ENCODE data around the gene TEAD2. TPM values are rescaled to one million over a fixed set of nuclear protein-coding genes. Genes with fewer than 3 reads are reported as not detected.

The TEAD2 gene
- total RNA-seq, 1 donor from 2014 or later: 58.2 TPM

GRCh38 chr19:49371184-49371583 lies 9.0 kb upstream of the TEAD2 start:
- Histone ChIP-seq H3K4me3 (ENCODE audit: insufficient read depth, low read depth, low read length) (no peak overlapping the region), H3K9ac (ENCODE audit: low read length) (no peak overlapping the region), H4K20me1 (ENCODE audit: insufficient read depth, low read length) (no peaks in the 10 kb centered on the region), H3K27me3 (ENCODE audit: insufficient read depth, low read length) (peaks cover 5% of the 10 kb centered on the region), H3K4me2 (ENCODE audit: low read length) (no peak overlapping the region), H3K79me2 (ENCODE audit: insufficient read depth, low read length) (no peaks in the 10 kb centered on the region), H2AFZ (ENCODE audit: low read depth, low read length) (no peak overlapping the region), H3K36me3 (ENCODE audit: insufficient read depth, low read length) (no peaks in the 10 kb centered on the region), H3K9me3 (ENCODE audit: insufficient read depth, low read depth, low read length) (peaks cover 9% of the 10 kb centered on the region), H3K4me1 (ENCODE audit: insufficient read depth, low read length) (no peaks in the 10 kb centered on the region), H3K27ac (ENCODE audit: low read depth, low read length) (no peak overlapping the region)
- no peak for FAIRE-seq
- Mint-ChIP-seq H3K27ac (ENCODE audit: unreplicated experiment) (no peak overlapping the region), H3K4me1 (ENCODE audit: low read depth, unreplicated experiment) (no peaks in the 10 kb centered on the region), H3K4me3 (ENCODE audit: unreplicated experiment) (no peak overlapping the region), H3K27me3 (ENCODE audit: low read depth, unreplicated experiment) (peaks cover 10% of the 10 kb centered on the region), H3K9me3 (ENCODE audit: unreplicated experiment) (peaks cover 22% of the 10 kb centered on the region), H3K36me3 (ENCODE audit: low read depth, unreplicated experiment) (peaks cover 2% of the 10 kb centered on the region)
- DNase-seq (ENCODE audit: low read depth): no peak
- no peak for TF ChIP-seq CTCF (IDR thresholded peaks at IDR 0.05; ENCODE audit: insufficient read depth, low read depth, low read length)
- TF ChIP-seq EZH2 (IDR thresholded peaks at IDR 0.05; ENCODE audit: insufficient read depth, low read length): no peak

- Histone ChIP-seq H3K36me3 (ENCODE audit: insufficient read depth, low read length) (no peaks in the 10 kb centered on the region), H3K9me3 (ENCODE audit: insufficient read depth, low read depth, low read length) (peaks cover 9% of the 10 kb centered on the region), H3K27me3 (ENCODE audit: insufficient read depth, low read length) (peaks cover 5% of the 10 kb centered on the region), H3K27ac (ENCODE audit: low read depth, low read length) (no peak overlapping the region), H3K4me2 (ENCODE audit: low read length) (no peak overlapping the region), H3K9ac (ENCODE audit: low read length) (no peak overlapping the region), H3K4me1 (ENCODE audit: insufficient read depth, low read length) (no peaks in the 10 kb centered on the region), H3K79me2 (ENCODE audit: insufficient read depth, low read length) (no peaks in the 10 kb centered on the region), H2AFZ (ENCODE audit: low read depth, low read length) (no peak overlapping the region), H3K4me3 (ENCODE audit: insufficient read depth, low read depth, low read length) (no peak overlapping the region), H4K20me1 (ENCODE audit: insufficient read depth, low read length) (no peaks in the 10 kb centered on the region)
- Mint-ChIP-seq H3K36me3 (ENCODE audit: low read depth, unreplicated experiment) (peaks cover 2% of the 10 kb centered on the region), H3K9me3 (ENCODE audit: unreplicated experiment) (peaks cover 20% of the 10 kb centered on the region), H3K27me3 (ENCODE audit: low read depth, unreplicated experiment) (peaks cover 4% of the 10 kb centered on the region), H3K27ac (ENCODE audit: unreplicated experiment) (no peak overlapping the region), H3K4me1 (ENCODE audit: low read depth, unreplicated experiment) (no peaks in the 10 kb centered on the region), H3K4me3 (ENCODE audit: unreplicated experiment) (no peak overlapping the region)
- no peak for DNase-seq (ENCODE audit: low read depth)
- TF ChIP-seq EZH2 (IDR thresholded peaks at IDR 0.05; ENCODE audit: insufficient read depth, low read length) (no peak), CTCF (IDR thresholded peaks at IDR 0.05; ENCODE audit: insufficient read depth, low read depth, low read length) (no peak)
- no peak for FAIRE-seq
Observed at GRCh38 chr19:49368711-49369358, 6.6 kb upstream of the TEAD2 start.

- Mint-ChIP-seq H3K27ac (ENCODE audit: unreplicated experiment) (no peak overlapping the region), H3K4me1 (ENCODE audit: low read depth, unreplicated experiment) (no peaks in the 10 kb centered on the region), H3K4me3 (ENCODE audit: unreplicated experiment) (no peak overlapping the region), H3K27me3 (ENCODE audit: low read depth, unreplicated experiment) (peaks cover 2% of the 10 kb centered on the region), H3K36me3 (ENCODE audit: low read depth, unreplicated experiment) (peaks cover 2% of the 10 kb centered on the region), H3K9me3 (ENCODE audit: unreplicated experiment) (peaks cover 20% of the 10 kb centered on the region)
- DNase-seq (ENCODE audit: low read depth) (no peak), FAIRE-seq (no peak)
- TF ChIP-seq CTCF (IDR thresholded peaks at IDR 0.05; ENCODE audit: insufficient read depth, low read depth, low read length): no peak
- Histone ChIP-seq H4K20me1 (ENCODE audit: insufficient read depth, low read length) (no peaks in the 10 kb centered on the region), H3K4me1 (ENCODE audit: insufficient read depth, low read length) (peaks cover 8% of the 10 kb centered on the region), H3K27ac (ENCODE audit: low read depth, low read length) (no peak overlapping the region), H2AFZ (ENCODE audit: low read depth, low read length) (no peak overlapping the region), H3K36me3 (ENCODE audit: insufficient read depth, low read length) (no peaks in the 10 kb centered on the region), H3K79me2 (ENCODE audit: insufficient read depth, low read length) (peaks cover 14% of the 10 kb centered on the region), H3K9me3 (ENCODE audit: insufficient read depth, low read depth, low read length) (peaks cover 9% of the 10 kb centered on the region), H3K27me3 (ENCODE audit: insufficient read depth, low read length) (peaks cover 5% of the 10 kb centered on the region), H3K4me2 (ENCODE audit: low read length) (no peak overlapping the region), H3K4me3 (ENCODE audit: insufficient read depth, low read depth, low read length) (no peak overlapping the region), H3K9ac (ENCODE audit: low read length) (no peak overlapping the region)
Observed at GRCh38 chr19:49366110-49366509, 3.9 kb upstream of the TEAD2 start.
